ENCODE data around the gene CDC73.

CDC73 gene

DNA sequence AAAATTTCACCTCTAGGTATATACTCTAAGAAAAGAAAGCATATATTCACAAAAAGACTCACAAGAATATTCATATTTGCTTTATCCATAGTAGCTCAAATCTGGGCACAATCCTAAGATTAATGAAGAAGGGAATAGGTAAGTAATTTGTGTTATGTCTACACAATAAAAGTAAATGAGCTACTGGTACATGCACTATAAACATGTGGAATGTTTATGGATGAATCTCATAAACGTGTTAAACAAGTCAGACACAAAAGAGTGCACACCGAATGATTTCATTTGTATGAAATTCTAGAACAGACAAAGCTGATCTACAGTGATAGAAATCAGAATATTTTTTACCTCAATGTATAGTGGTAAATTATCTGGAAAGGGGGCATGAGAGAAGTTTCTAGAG is 179.9 kb downstream of the CDC73 start:
- DNase-seq: no peak

DNA sequence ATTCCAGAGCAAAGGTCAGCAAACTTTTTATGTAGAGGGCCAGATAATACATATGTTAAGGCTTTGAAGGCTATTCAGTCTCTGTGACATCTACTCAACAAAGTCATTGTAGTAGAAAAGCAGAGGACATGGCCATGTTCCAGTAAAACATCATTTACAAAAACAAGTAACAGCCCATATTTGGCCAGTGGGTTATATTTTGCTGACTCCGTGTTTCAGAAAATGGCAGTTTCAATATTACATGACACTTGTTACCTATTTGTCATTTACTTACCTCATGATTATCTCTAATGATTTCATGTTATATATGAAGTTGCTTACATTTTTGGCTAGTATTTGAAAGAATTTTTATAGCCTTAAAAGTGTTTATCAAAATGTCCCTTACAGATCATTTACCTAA is 182.0 kb downstream of the CDC73 start:
- DNase-seq: no peak

Measured in right forelimb (tissue), 1 donor.